DND-41 (cell line): ENCODE data around the gene TPPP2.

ENCODE experiments used
- CTCF ChIP-seq: IDR thresholded peaks from 2 replicates; pipeline ENCODE4 v1.5.1; 2012; ENCODE audit warnings: borderline replicate concordance, low read length, moderate library complexity, mild to moderate bottlenecking; ENCODE audit not compliant: poor library complexity, severe bottlenecking; ENCODE audit errors: extremely low read depth
- EZH2 ChIP-seq: IDR thresholded peaks from 3 replicates; pipeline ENCODE4 v1.6.1; 2012; ENCODE audit warnings: borderline replicate concordance, low read depth, mild to moderate bottlenecking, moderate library complexity, low read length, inconsistent platforms; ENCODE audit not compliant: severe bottlenecking

GRCh38 chr14:21042918-21043317 lies 12.9 kb downstream of the TPPP2 start:
- TF ChIP-seq CTCF (no peak), EZH2 (no peak)
